ENCODE measurements around the gene FMR1. TPM values are rescaled to one million over a fixed set of nuclear protein-coding genes. Genes with fewer than 3 reads are reported as not detected.

The FMR1 gene
- total RNA-seq, 1 donor from 2014 or later, result 73.0 TPM

Small RNA genes within 50 kb of the gene (small RNA-seq; reads per million reads assigned to genes)
- not detected for gene RF02118

Other genes with a start within 250 kb of the FMR1 start
- gene FMR1NB, start 69.4 kb downstream of the FMR1 start, total RNA-seq, result not detected